WTC11 (cell line): Measurements from ENCODE around the gene GFPT2. TPM values are rescaled to one million over a fixed set of nuclear protein-coding genes. Genes with fewer than 3 reads are reported as not detected.
A peak's percentile ranks its signal among the peaks of the same experiment; 100 is the strongest.

Source experiments
- ATAC-seq: fragments of 200-7000 bp; cut with Tn5 transposase; 2 replicates; pipeline ENCODE4 v1.10.0; 2021; ENCODE audit warnings: mild to moderate bottlenecking, moderate library complexity
- CTCF ChIA-PET: fragments of 300-600 bp; sonication (Branson Sonifier 250); formaldehyde crosslinking; loops from one replicate; lab custom pipeline; 2021; ENCODE audit warnings: antibody characterized with exemption; lab: Charles Lee
- POLR2A ChIA-PET: fragments of 350-600 bp; sonication (Branson Sonifier 250); formaldehyde crosslinking; loops from one replicate; lab custom pipeline; 2021; ENCODE audit warnings: antibody characterized with exemption; lab: Charles Lee
- DNase-seq: peaks from one replicate; pipeline ENCODE4 v3.0.0; 2021; ENCODE audit warnings: low spot score
- H3K27ac Mint-ChIP-seq: 2 replicates; pipeline ENCODE4 v1.8.0; 2021; ENCODE audit warnings: mixed read lengths
- H3K27me3 Mint-ChIP-seq: 2 replicates; pipeline ENCODE4 v1.8.0; 2021; ENCODE audit warnings: low read depth, mild to moderate bottlenecking, moderate library complexity, mixed read lengths
- H3K36me3 Mint-ChIP-seq: 2 replicates; pipeline ENCODE4 v1.8.0; 2021; ENCODE audit warnings: mixed read lengths
- H3K4me1 Mint-ChIP-seq: 2 replicates; pipeline ENCODE4 v1.8.0; 2022; ENCODE audit warnings: mixed read lengths
- H3K4me3 Mint-ChIP-seq: 2 replicates; pipeline ENCODE4 v1.8.0; 2021; ENCODE audit warnings: mild to moderate bottlenecking, moderate library complexity, mixed read lengths
- H3K9me3 Mint-ChIP-seq: 2 replicates; pipeline ENCODE4 v1.8.0; 2021; ENCODE audit warnings: mixed read lengths
- ARID4B ChIP-seq: sonication (generic); formaldehyde crosslinking; IDR thresholded peaks from 2 replicates; pipeline ENCODE4 v1.8.0; 2023; ENCODE audit warnings: missing genetic modification reagents, mild to moderate bottlenecking, borderline replicate concordance
- ATF2 ChIP-seq: sonication (generic); formaldehyde crosslinking; IDR thresholded peaks from 2 replicates; pipeline ENCODE4 v1.8.1; 2022; ENCODE audit warnings: low read depth, missing genetic modification reagents, borderline replicate concordance
- CREM ChIP-seq: sonication (generic); formaldehyde crosslinking; IDR thresholded peaks from 2 replicates; pipeline ENCODE4 v1.8.1; 2022; ENCODE audit warnings: mild to moderate bottlenecking, missing genetic modification reagents, moderate library complexity
- E2F1 ChIP-seq: sonication (generic); formaldehyde crosslinking; IDR thresholded peaks from 2 replicates; pipeline ENCODE4 v1.8.0; 2022; ENCODE audit warnings: mild to moderate bottlenecking, missing genetic modification reagents
- FOXP1 ChIP-seq: sonication (generic); formaldehyde crosslinking; IDR thresholded peaks from 2 replicates; pipeline ENCODE4 v1.8.0; 2022; ENCODE audit warnings: missing genetic modification reagents, mild to moderate bottlenecking, moderate library complexity, borderline replicate concordance
- MAX ChIP-seq: sonication (generic); formaldehyde crosslinking; IDR thresholded peaks from 2 replicates; pipeline ENCODE4 v1.8.0; 2022; ENCODE audit warnings: mild to moderate bottlenecking, missing genetic modification reagents
- MLX ChIP-seq: sonication (generic); formaldehyde crosslinking; IDR thresholded peaks from 2 replicates; pipeline ENCODE4 v1.8.1; 2023; ENCODE audit warnings: mild to moderate bottlenecking, missing genetic modification reagents, moderate library complexity
- SP1 ChIP-seq: sonication (generic); formaldehyde crosslinking; conservative IDR thresholded peaks from 2 replicates; pipeline ENCODE4 v1.8.1; 2022; ENCODE audit warnings: missing genetic modification reagents
- TEAD4 ChIP-seq: sonication (generic); formaldehyde crosslinking; IDR thresholded peaks from 2 replicates; pipeline ENCODE4 v1.8.0; 2022; ENCODE audit warnings: mild to moderate bottlenecking, missing genetic modification reagents
- TP53 ChIP-seq: sonication (generic); formaldehyde crosslinking; IDR thresholded peaks from 2 replicates; pipeline ENCODE4 v1.8.1; 2023; ENCODE audit warnings: mild to moderate bottlenecking, missing genetic modification reagents
- ZNF263 ChIP-seq: sonication (generic); formaldehyde crosslinking; IDR thresholded peaks from 2 replicates; pipeline ENCODE4 v1.8.1; 2022; ENCODE audit warnings: low read depth, mild to moderate bottlenecking, moderate library complexity, missing genetic modification reagents
- ZNF281 ChIP-seq: sonication (generic); formaldehyde crosslinking; IDR thresholded peaks from 2 replicates; pipeline ENCODE4 v1.8.0; 2023; ENCODE audit warnings: mild to moderate bottlenecking, missing genetic modification reagents
- ZNF423 ChIP-seq: fragments of 250-450 bp; sonication (Bioruptor Pico); IDR thresholded peaks from 2 replicates; pipeline ENCODE4 v2.1.2; 2022; ENCODE audit warnings: mild to moderate bottlenecking, moderate library complexity
- ZNF532 ChIP-seq: fragments of 250-450 bp; sonication (Bioruptor Pico); IDR thresholded peaks from 2 replicates; pipeline ENCODE4 v1.9.0; 2021; ENCODE audit warnings: mild to moderate bottlenecking, borderline replicate concordance
- total RNA-seq: library from RNA; stranded (reverse); gene quantifications from 3 replicates; pipeline ENCODE4 v1.2.3, GENCODE V29; 2021

The GFPT2 gene
- total RNA-seq, 1 experiment from 2014 or later: 124 TPM

- TF ChIP-seq ARID4B (CRISPR knock-in tag) (no peak), ZNF263 (CRISPR knock-in tag) (no peak), SP1 (CRISPR knock-in tag) (no peak), E2F1 (CRISPR knock-in tag) (no peak)
Observed at GRCh38 chr5:180343831-180344695, 9.1 kb downstream of the GFPT2 start (continued).

- Mint-ChIP-seq H3K36me3 (peaks cover 29% of the 10 kb centered on the region), H3K27ac (peak overlapping the region; percentile 99), H3K9me3 (no peaks in the 10 kb centered on the region), H3K27me3 (no peaks in the 10 kb centered on the region), H3K4me3 (peak overlapping the region; percentile 50), H3K4me1 (peaks cover 88% of the 10 kb centered on the region)
- DNase-seq (peak; percentile 55), ATAC-seq (peak; percentile 55)
- POLR2A ChIA-PET: interaction anchor here (1.3 to 2.3 kb wide), 3 partner anchors 8 to 29 kb away, joined by 6 to 8 read pairs (median 6); no protein-coding TSS in a partner anchor
- CTCF ChIA-PET: interaction anchor here (0.5 to 3.9 kb wide), 12 partner anchors 8 to 140 kb away, joined by 3 to 53 read pairs (median 5); no protein-coding TSS in a partner anchor
- TF ChIP-seq ATF2 (CRISPR knock-in tag) (no peak), MAX (CRISPR knock-in tag) (peak; percentile 52; the same call in 1 of the 2 replicates), CREM (CRISPR knock-in tag) (0 out of 2 replicates have a peak, but pooled peaks have one; percentile 38), ZNF281 (peak; percentile 69; the same call in 1 of the 2 replicates), MLX (no peak), ZNF423 (CRISPR knock-in tag) (peak; percentile 72), ZNF532 (CRISPR knock-in tag) (0 out of 2 replicates have a peak, but pooled peaks have one; percentile 15), FOXP1 (CRISPR knock-in tag) (peak; percentile 60; the same call in 1 of the 2 replicates), TP53 (CRISPR knock-in tag) (no peak), TEAD4 (peak; percentile 60; the same call in 1 of the 2 replicates)
Observed at GRCh38 chr5:180343110-180343830, 9.9 kb downstream of the GFPT2 start.
